Panc1 (cell line): ENCODE measurements around the gene GRK7. TPM values are rescaled to one million over a fixed set of nuclear protein-coding genes. Genes with fewer than 3 reads are reported as not detected.

ENCODE experiments used
- ATAC-seq: fragments of 200-7000 bp; cut with Tn5 transposase; 2 replicates; pipeline ENCODE4 v1.9.1; 2020; ENCODE audit warnings: mild to moderate bottlenecking, moderate library complexity
- BruUV-seq: library from RNA; stranded (reverse); fragments of 400-500 nt; replicated peaks from 2 replicates; lab custom pipeline; 2021; lab: Mats Ljungman, UMichigan
- CTCF ChIA-PET: fragments of 300-600 bp; sonication (Branson Sonifier 250); formaldehyde crosslinking; loops from one replicate; lab custom pipeline; 2022; ENCODE audit warnings: antibody characterized with exemption; lab: Charles Lee
- POLR2A ChIA-PET: fragments of 300-600 bp; sonication (Branson Sonifier 250); formaldehyde crosslinking; loops from one replicate; lab custom pipeline; 2022; ENCODE audit warnings: antibody characterized with exemption; lab: Charles Lee
- DNase-seq: peaks from one replicate; pipeline ENCODE4 v3.0.0-alpha.2; 2010; ENCODE audit warnings: low read depth, low spot score
- H3K27ac ChIP-seq: 2 replicates; pipeline ENCODE4 v1.5.1; 2011; ENCODE audit warnings: mild to moderate bottlenecking, low read length, inconsistent platforms
- H3K27me3 ChIP-seq: fragments of 200-500 bp; sonication (Bioruptor generic); 2 replicates; pipeline ENCODE4 v1.6.0; 2014; ENCODE audit warnings: low read length, inconsistent platforms; ENCODE audit not compliant: control insufficient read depth, insufficient read depth
- H3K36me3 ChIP-seq: fragments of 200-500 bp; sonication (Bioruptor generic); 2 replicates; pipeline ENCODE4 v1.5.1; 2014; ENCODE audit warnings: inconsistent platforms, mild to moderate bottlenecking, low read length, moderate library complexity; ENCODE audit not compliant: control insufficient read depth, insufficient read depth
- H3K4me1 ChIP-seq: 2 replicates; pipeline ENCODE4 v1.5.1; 2011; ENCODE audit warnings: inconsistent platforms, mild to moderate bottlenecking, low read length, moderate library complexity; ENCODE audit not compliant: control insufficient read depth, insufficient read depth
- H3K4me3 ChIP-seq, 2 experiments: 2 replicates each; pipeline ENCODE4 v1.5.1; 2011 to 2012; ENCODE audit warnings: low read depth in 2 of 2, low read length in 2 of 2, mild to moderate bottlenecking in 2 of 2, inconsistent platforms in 1 of 2, moderate library complexity in 1 of 2
- H3K9me3 ChIP-seq: fragments of 200-500 bp; sonication (Bioruptor generic); 2 replicates; pipeline ENCODE4 v1.5.1; 2014; ENCODE audit warnings: low read depth, mild to moderate bottlenecking, inconsistent platforms, low read length, moderate library complexity; ENCODE audit not compliant: control insufficient read depth, insufficient read depth
- POLR2AphosphoS5 ChIP-seq: IDR thresholded peaks from 2 replicates; pipeline ENCODE4 v1.6.1; 2012; ENCODE audit warnings: mild to moderate bottlenecking, low read depth, low read length, moderate library complexity
- SIN3A ChIP-seq: IDR thresholded peaks from 2 replicates; pipeline ENCODE4 v1.6.1; 2012; ENCODE audit warnings: low read depth, mild to moderate bottlenecking, low read length, moderate library complexity, borderline replicate concordance; ENCODE audit not compliant: insufficient read depth
- TCF7L2 ChIP-seq: IDR thresholded peaks from 2 replicates; pipeline ENCODE4 v1.6.1; 2011; ENCODE audit warnings: mild to moderate bottlenecking, low read depth, low read length, inconsistent platforms
- in situ Hi-C: cut with HindIII; loops from 2 replicates; pipeline ENCODE4 v1.10.0; 2016; ENCODE audit warnings: low sequenced_read_pairs, low pct_unique_long_range_greater_than_20kb
- intact Hi-C: fragments of 100-400 bp; cut with micrococcal nuclease; formaldehyde crosslinking; loops from one replicate; pipeline ENCODE4 v1.10.0; 2022; ENCODE audit not compliant: unreplicated experiment
- total RNA-seq: library from RNA; stranded (reverse); gene quantifications from one replicate; pipeline ENCODE4 v1.2.1, GENCODE V29; 2021; ENCODE audit not compliant: unreplicated experiment
- TF ChIP-seq, protein P1 (sequence below): fragments of 450-650 bp; IDR thresholded peaks from 2 replicates; pipeline ENCODE4 v1.5.1; 2017; ENCODE audit warnings: mild to moderate bottlenecking
- TF ChIP-seq, protein P2 (sequence below), 2 experiments: IDR thresholded peaks; 2 replicates each; pipeline ENCODE4 v1.6.1; 2011 to 2012; ENCODE audit warnings: low read depth in 2 of 2, control low read depth in 1 of 2, low read length in 1 of 2, mild to moderate bottlenecking in 1 of 2, moderate library complexity in 1 of 2; ENCODE audit not compliant: insufficient read depth in 1 of 2

The GRK7 gene
- total RNA-seq, 1 experiment from 2014 or later, result 0.10 TPM

DNA sequence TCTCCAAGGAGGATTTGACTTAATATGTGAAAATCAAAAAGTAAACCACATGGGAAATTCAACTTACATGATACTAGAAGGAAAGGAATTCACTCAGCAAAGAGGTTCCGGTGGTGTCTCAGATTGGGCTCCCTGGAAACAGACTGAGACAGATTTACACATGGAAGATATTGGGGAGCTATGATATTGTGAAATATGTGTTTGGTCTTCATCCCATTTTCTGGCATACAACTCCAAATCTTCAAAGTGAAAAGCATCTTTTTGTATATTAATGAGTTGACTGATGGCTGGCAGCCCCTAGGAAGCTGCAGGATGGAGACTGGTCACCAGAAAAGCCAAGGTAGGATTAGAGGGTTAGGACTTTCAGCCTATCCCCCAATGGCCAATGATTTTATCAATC, 29.3 kb downstream of the GRK7 start:
- TF ChIP-seq, protein P1, sequence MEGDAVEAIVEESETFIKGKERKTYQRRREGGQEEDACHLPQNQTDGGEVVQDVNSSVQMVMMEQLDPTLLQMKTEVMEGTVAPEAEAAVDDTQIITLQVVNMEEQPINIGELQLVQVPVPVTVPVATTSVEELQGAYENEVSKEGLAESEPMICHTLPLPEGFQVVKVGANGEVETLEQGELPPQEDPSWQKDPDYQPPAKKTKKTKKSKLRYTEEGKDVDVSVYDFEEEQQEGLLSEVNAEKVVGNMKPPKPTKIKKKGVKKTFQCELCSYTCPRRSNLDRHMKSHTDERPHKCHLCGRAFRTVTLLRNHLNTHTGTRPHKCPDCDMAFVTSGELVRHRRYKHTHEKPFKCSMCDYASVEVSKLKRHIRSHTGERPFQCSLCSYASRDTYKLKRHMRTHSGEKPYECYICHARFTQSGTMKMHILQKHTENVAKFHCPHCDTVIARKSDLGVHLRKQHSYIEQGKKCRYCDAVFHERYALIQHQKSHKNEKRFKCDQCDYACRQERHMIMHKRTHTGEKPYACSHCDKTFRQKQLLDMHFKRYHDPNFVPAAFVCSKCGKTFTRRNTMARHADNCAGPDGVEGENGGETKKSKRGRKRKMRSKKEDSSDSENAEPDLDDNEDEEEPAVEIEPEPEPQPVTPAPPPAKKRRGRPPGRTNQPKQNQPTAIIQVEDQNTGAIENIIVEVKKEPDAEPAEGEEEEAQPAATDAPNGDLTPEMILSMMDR, result no peak
- TF ChIP-seq POLR2AphosphoS5 (no peak), SIN3A (no peak), TCF7L2 (no peak)
- TF ChIP-seq, protein P2, sequence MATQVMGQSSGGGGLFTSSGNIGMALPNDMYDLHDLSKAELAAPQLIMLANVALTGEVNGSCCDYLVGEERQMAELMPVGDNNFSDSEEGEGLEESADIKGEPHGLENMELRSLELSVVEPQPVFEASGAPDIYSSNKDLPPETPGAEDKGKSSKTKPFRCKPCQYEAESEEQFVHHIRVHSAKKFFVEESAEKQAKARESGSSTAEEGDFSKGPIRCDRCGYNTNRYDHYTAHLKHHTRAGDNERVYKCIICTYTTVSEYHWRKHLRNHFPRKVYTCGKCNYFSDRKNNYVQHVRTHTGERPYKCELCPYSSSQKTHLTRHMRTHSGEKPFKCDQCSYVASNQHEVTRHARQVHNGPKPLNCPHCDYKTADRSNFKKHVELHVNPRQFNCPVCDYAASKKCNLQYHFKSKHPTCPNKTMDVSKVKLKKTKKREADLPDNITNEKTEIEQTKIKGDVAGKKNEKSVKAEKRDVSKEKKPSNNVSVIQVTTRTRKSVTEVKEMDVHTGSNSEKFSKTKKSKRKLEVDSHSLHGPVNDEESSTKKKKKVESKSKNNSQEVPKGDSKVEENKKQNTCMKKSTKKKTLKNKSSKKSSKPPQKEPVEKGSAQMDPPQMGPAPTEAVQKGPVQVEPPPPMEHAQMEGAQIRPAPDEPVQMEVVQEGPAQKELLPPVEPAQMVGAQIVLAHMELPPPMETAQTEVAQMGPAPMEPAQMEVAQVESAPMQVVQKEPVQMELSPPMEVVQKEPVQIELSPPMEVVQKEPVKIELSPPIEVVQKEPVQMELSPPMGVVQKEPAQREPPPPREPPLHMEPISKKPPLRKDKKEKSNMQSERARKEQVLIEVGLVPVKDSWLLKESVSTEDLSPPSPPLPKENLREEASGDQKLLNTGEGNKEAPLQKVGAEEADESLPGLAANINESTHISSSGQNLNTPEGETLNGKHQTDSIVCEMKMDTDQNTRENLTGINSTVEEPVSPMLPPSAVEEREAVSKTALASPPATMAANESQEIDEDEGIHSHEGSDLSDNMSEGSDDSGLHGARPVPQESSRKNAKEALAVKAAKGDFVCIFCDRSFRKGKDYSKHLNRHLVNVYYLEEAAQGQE (IDR thresholded peaks at IDR 0.05; ENCODE audit: insufficient read depth in 1 of 2, low read depth in 2 of 2, low read length in 1 of 2), result no peak
- Histone ChIP-seq H3K27me3 (no peaks in the 10 kb centered on the region), H3K36me3 (no peaks in the 10 kb centered on the region), H3K27ac (no peak overlapping the region), H3K4me1 (no peaks in the 10 kb centered on the region), H3K4me3 (no peak overlapping the region), H3K9me3 (no peaks in the 10 kb centered on the region)
- in situ Hi-C loops (no loop called here), intact Hi-C loops (no loop called here)
- DNase-seq, result no peak
- POLR2A ChIA-PET, result no interaction called here
- no TSS peak for BruUV-seq
- CTCF ChIA-PET, result no interaction called here
- no peak for ATAC-seq

DNA sequence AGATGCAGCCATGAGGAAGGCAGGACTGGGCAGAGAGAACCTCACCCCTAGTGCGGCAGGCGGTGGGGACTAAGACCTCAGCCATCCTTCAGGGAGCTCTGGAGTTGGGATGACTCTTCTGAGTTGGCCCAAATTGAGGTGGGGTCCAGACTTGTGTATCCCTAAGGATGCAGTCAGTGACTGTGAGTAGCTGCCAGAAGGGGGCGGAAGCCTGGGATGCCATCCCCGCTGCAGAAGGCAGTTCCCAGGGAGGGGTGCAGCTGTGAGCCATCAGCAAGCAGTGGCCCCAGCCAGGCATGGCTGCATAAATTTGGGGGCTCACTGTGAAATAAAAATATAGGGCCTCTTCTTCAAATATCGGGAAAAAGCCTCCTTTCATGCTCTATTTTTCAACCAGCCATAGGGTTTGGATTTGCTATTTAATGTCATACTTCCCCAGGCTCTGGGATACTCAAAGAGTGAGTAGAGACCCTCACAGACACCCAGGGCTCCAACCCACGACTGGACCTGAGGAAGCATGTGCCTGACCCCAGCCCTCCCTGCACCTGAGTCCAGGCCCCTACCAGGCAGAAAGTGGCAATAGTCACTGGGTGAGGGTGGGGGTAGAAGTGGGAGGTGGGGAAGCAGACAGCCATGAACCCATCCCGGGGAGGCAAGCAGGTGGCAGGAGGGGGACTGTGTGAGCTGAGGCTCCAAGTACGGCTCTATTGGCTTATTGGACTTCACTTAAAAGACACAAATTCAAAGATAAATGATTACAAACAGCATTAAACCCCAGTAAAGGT, 30.5 kb downstream of the GRK7 start:
- ATAC-seq (no peak), DNase-seq (no peak)
- BruUV-seq, result no TSS peak
- Histone ChIP-seq H3K36me3 (no peaks in the 10 kb centered on the region), H3K4me3 (no peak overlapping the region), H3K27me3 (no peaks in the 10 kb centered on the region), H3K4me1 (no peaks in the 10 kb centered on the region), H3K9me3 (no peaks in the 10 kb centered on the region), H3K27ac (no peak overlapping the region)
- no peak for TF ChIP-seq TCF7L2
- TF ChIP-seq POLR2AphosphoS5, result no peak
- TF ChIP-seq, protein P2 (IDR thresholded peaks at IDR 0.05; ENCODE audit: insufficient read depth in 1 of 2, low read depth in 2 of 2, low read length in 1 of 2), result no peak
- TF ChIP-seq, protein P1, result no peak
- no peak for TF ChIP-seq SIN3A
- in situ Hi-C loops, result no loop called here
- intact Hi-C loops, result no loop called here
- ChIA-PET CTCF (no interaction called here), POLR2A (no interaction called here)
